A673 (cell line): ENCODE data around the gene MDM4. TPM values are rescaled to one million over a fixed set of nuclear protein-coding genes. Genes with fewer than 3 reads are reported as not detected.

Source experiments
- BruUV-seq: library from RNA; stranded (reverse); fragments of 400-500 nt; replicated peaks from 2 replicates; lab custom pipeline; 2021; lab: Mats Ljungman, UMichigan
- CTCF ChIA-PET: fragments of 300-600 bp; sonication (Branson Sonifier 250); formaldehyde crosslinking; loops from one replicate; lab custom pipeline; 2022; ENCODE audit warnings: antibody characterized with exemption; lab: Charles Lee
- POLR2A ChIA-PET: fragments of 300-600 bp; sonication (Branson Sonifier 250); formaldehyde crosslinking; loops from one replicate; lab custom pipeline; 2022; ENCODE audit warnings: antibody characterized with exemption; ENCODE audit not compliant: low non-redundant PET; lab: Charles Lee
- DNase-seq: peaks from one replicate; pipeline ENCODE4 v3.0.0-alpha.2; 2015; ENCODE audit warnings: low spot score
- H3K27ac ChIP-seq: fragments of 200-600 bp; sonication (generic); 2 replicates; pipeline ENCODE4 v1.5.1; 2016; ENCODE audit warnings: mixed run types, low read depth, mild to moderate bottlenecking, mixed read lengths, antibody characterized with exemption, low read length; ENCODE audit not compliant: poor library complexity, severe bottlenecking
- H3K27me3 ChIP-seq: fragments of 200-600 bp; sonication (generic); replicated peaks from 2 replicates; pipeline ENCODE4 v1.6.1; 2017; ENCODE audit warnings: mixed run types, low read depth, mild to moderate bottlenecking, mixed read lengths, antibody characterized with exemption, low read length; ENCODE audit not compliant: insufficient read depth, poor library complexity
- H3K36me3 ChIP-seq: fragments of 200-600 bp; sonication (generic); 2 replicates; pipeline ENCODE4 v1.6.1; 2016; ENCODE audit warnings: mixed run types, mild to moderate bottlenecking, mixed read lengths, antibody characterized with exemption, low read length; ENCODE audit not compliant: insufficient read depth, poor library complexity, severe bottlenecking
- H3K4me1 ChIP-seq: fragments of 200-600 bp; sonication (generic); 2 replicates; pipeline ENCODE4 v1.6.1; 2017; ENCODE audit warnings: mixed run types, mild to moderate bottlenecking, mixed read lengths, antibody characterized with exemption, low read length; ENCODE audit not compliant: insufficient read depth, poor library complexity, severe bottlenecking
- H3K4me3 ChIP-seq: fragments of 200-600 bp; sonication (generic); 2 replicates; pipeline ENCODE4 v1.5.1; 2016; ENCODE audit warnings: low read depth, mixed run types, mild to moderate bottlenecking, mixed read lengths, low read length; ENCODE audit not compliant: poor library complexity, severe bottlenecking
- H3K9me3 ChIP-seq: fragments of 200-600 bp; sonication (generic); 2 replicates; pipeline ENCODE4 v1.6.1; 2016; ENCODE audit warnings: mixed run types, low read depth, mild to moderate bottlenecking, mixed read lengths, antibody characterized with exemption, low read length; ENCODE audit not compliant: poor library complexity, severe bottlenecking
- EZH2 ChIP-seq: fragments of 200-600 bp; sonication (generic); IDR thresholded peaks from 2 replicates; pipeline ENCODE4 v1.6.1; 2017; ENCODE audit warnings: borderline replicate concordance, low read depth, mild to moderate bottlenecking, mixed read lengths, antibody characterized with exemption, low read length; ENCODE audit not compliant: poor library complexity, severe bottlenecking
- intact Hi-C: fragments of 100-400 bp; cut with micrococcal nuclease; formaldehyde crosslinking; loops from one replicate; pipeline ENCODE4 v1.10.0; 2022; ENCODE audit not compliant: unreplicated experiment
- total RNA-seq: library from RNA; stranded (reverse); gene quantifications from 2 replicates; pipeline ENCODE4 v1.2.3, GENCODE V29; 2021
- TF ChIP-seq, protein P1 (sequence below): fragments of 300-800, 200-600 bp; sonication (generic); conservative IDR thresholded peaks from 2 replicates; pipeline ENCODE4 v1.5.1; 2017; ENCODE audit warnings: low read depth, mild to moderate bottlenecking, antibody characterized with exemption, low read length, moderate library complexity, mixed read lengths

MDM4 gene
- total RNA-seq, 1 experiment from 2014 or later = 71.3 TPM

DNA sequence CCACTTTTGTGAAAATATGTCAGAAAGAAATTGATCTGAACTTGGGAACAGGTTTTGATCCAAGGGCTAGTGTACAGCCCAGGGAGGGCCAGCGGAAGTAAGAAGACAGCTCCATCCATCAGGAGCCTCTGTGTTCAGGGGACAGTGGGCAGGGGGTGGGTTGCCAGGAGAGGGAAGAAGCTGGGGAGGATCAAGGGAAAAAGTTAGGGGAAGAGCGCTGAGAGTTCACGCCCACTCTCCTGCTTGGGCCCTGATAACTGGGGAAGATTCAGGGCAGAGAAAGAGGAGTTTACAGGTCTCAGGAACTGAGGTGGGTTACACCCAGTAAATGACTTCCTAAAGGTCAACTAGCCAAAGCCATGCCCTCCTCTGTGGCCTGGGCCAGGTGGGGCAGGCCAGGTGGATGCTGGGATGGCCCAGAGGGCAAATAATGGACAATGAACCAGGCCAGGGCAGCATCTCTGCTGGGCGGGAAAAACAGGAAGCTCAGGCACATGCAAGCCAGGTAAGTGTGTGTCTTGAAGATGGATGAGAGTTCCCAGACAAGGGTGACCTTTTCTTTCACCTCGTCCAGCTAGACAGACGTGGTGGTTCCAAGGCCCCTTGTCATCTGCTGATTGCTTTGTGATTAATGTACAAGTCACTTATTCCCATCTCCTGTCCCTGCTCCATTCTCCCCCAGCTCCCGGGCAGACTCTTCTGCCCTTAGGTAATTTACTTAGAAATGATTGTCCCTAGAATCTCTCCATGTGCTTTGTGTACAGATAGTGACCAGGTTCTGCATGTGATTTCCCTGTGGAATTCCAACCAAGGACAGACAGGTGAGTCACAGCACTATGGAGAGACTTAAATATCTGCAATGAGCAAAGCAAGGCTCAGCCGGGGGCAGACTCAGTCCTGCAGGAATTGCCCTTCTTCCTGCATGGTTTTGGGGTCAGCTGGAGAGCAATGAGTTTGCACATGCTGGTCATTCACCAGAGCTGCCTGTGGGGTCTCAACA is 57.0 kb downstream of the MDM4 start:
- Histone ChIP-seq H3K9me3 (no peaks in the 10 kb centered on the region), H3K4me1 (no peaks in the 10 kb centered on the region), H3K27ac (no peak overlapping the region), H3K27me3 (no peaks in the 10 kb centered on the region), H3K4me3 (no peak overlapping the region), H3K36me3 (no peaks in the 10 kb centered on the region)
- DNase-seq = no peak
- BruUV-seq = no TSS peak
- intact Hi-C loops = loop anchor here (10.0 kb wide), 1 partner anchor 372 kb away; no protein-coding TSS in a partner anchor
- POLR2A ChIA-PET = no interaction called here
- CTCF ChIA-PET = no interaction called here
- no peak for TF ChIP-seq EZH2
- TF ChIP-seq, protein P1, sequence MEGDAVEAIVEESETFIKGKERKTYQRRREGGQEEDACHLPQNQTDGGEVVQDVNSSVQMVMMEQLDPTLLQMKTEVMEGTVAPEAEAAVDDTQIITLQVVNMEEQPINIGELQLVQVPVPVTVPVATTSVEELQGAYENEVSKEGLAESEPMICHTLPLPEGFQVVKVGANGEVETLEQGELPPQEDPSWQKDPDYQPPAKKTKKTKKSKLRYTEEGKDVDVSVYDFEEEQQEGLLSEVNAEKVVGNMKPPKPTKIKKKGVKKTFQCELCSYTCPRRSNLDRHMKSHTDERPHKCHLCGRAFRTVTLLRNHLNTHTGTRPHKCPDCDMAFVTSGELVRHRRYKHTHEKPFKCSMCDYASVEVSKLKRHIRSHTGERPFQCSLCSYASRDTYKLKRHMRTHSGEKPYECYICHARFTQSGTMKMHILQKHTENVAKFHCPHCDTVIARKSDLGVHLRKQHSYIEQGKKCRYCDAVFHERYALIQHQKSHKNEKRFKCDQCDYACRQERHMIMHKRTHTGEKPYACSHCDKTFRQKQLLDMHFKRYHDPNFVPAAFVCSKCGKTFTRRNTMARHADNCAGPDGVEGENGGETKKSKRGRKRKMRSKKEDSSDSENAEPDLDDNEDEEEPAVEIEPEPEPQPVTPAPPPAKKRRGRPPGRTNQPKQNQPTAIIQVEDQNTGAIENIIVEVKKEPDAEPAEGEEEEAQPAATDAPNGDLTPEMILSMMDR = no peak

DNA sequence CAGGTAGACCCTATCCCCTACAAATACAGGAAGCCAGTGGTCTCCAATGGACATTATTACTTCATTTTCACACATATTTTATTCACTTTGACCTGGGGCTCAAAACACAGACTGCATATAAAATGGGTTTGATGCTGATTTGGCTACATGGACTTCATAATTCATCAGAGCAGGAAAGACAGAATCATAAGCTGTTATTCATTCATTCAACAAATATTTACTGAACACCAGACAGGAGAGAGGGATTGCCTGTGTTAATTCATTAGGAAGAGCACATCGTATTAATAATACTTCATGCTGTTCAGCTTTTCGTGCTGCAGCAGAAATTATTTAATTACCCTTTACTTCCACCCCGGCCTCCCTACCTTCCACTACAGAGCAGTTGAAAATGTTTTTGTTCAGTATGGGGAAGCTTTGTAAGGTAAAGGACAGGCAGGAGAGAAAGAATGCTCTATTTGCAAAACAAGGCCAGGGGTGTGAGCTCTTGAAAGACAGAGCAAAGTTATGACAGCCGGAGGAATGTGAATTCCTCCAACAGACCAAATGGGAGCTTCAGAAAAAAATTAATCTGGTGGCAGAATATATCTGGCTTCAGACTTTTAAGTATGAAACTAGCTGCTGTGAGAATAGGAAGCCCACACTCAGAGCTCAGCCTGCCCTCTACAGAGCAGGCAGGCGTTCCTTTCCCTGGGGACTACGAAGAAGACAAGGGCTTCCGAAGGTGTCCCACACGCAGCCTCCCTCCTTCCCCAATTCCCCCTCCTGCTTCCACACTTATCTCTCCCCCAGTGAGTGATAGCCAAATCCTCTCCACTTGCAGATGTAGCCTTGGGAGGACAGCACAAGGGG is 58.0 kb downstream of the MDM4 start:
- no peaks in the 10 kb centered on the region for H3K36me3 ChIP-seq
- H3K9me3 ChIP-seq = no peaks in the 10 kb centered on the region
- TF ChIP-seq, protein P1 = no peak
- no peak for TF ChIP-seq EZH2
- BruUV-seq = no TSS peak
- no peaks in the 10 kb centered on the region for H3K27me3 ChIP-seq
- CTCF ChIA-PET = no interaction called here
- no peak for DNase-seq
- no peak overlapping the region for H3K4me3 ChIP-seq
- POLR2A ChIA-PET = no interaction called here
- H3K4me1 ChIP-seq = no peaks in the 10 kb centered on the region
- no peak overlapping the region for H3K27ac ChIP-seq
- intact Hi-C loops = loop anchor here (10.0 kb wide), 1 partner anchor 371 kb away; no protein-coding TSS in a partner anchor

DNA sequence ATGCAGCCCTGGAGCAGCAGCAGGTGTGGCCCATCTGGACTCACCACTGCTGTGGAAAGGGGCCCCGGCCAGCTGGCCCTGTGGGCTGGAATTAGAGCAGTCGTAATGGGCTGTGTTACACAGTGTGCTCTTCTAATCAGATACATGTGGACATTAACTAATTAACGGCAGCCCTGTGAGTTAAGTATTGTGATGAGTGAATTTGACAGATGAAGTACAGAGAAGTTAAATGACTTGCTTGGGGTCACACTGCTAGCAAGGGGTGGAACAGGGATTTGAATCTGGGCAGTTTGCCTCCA is 58.6 kb downstream of the MDM4 start:
- Histone ChIP-seq H3K27me3 (no peaks in the 10 kb centered on the region), H3K4me1 (no peaks in the 10 kb centered on the region), H3K27ac (no peak overlapping the region), H3K36me3 (no peaks in the 10 kb centered on the region), H3K4me3 (no peak overlapping the region), H3K9me3 (no peaks in the 10 kb centered on the region)
- no peak for TF ChIP-seq EZH2
- TF ChIP-seq, protein P1 = no peak
- ChIA-PET POLR2A (no interaction called here), CTCF (no interaction called here)
- intact Hi-C loops = loop anchor here (10.0 kb wide), 1 partner anchor 370 kb away; no protein-coding TSS in a partner anchor
- BruUV-seq = no TSS peak
- DNase-seq = no peak
